Mesothelial cell of epicardium (in vitro differentiated cells): ENCODE measurements around the gene ADSS1. TPM values are rescaled to one million over a fixed set of nuclear protein-coding genes. Genes with fewer than 3 reads are reported as not detected.
A peak's percentile ranks its signal among the peaks of the same experiment; 100 is the strongest.

Source experiments
- DNase-seq, 2 experiments: peaks; one replicate each; pipeline ENCODE4 v3.0.0; 2021; ENCODE audit warnings: low spot score in 2 of 2; ENCODE audit not compliant: unreplicated experiment in 2 of 2
- H3K27ac Mint-ChIP-seq: 2 replicates; pipeline ENCODE4 v1.8.0; 2021; ENCODE audit warnings: mixed read lengths
- H3K27me3 Mint-ChIP-seq: 2 replicates; pipeline ENCODE4 v1.8.0; 2021; ENCODE audit warnings: low read depth, mixed read lengths
- H3K36me3 Mint-ChIP-seq: 2 replicates; pipeline ENCODE4 v1.8.0; 2021; ENCODE audit warnings: mixed read lengths
- H3K4me1 Mint-ChIP-seq: 2 replicates; pipeline ENCODE4 v1.8.0; 2021; ENCODE audit warnings: mixed read lengths
- H3K4me3 Mint-ChIP-seq: 2 replicates; pipeline ENCODE4 v1.8.0; 2021; ENCODE audit warnings: mild to moderate bottlenecking, moderate library complexity, mixed read lengths
- H3K9me3 Mint-ChIP-seq: 2 replicates; pipeline ENCODE4 v1.8.0; 2021; ENCODE audit warnings: mixed read lengths
- CTCF ChIP-seq: fragments of 200-600 bp; sonication (generic); IDR thresholded peaks from one replicate; pipeline ENCODE4 v1.5.0; 2021; ENCODE audit warnings: antibody characterized with exemption; ENCODE audit not compliant: unreplicated experiment
- total RNA-seq: library from RNA; stranded (reverse); gene quantifications from 3 replicates; pipeline ENCODE4 v1.2.1, GENCODE V29; 2021

ADSS1 gene
- total RNA-seq, 1 donor from 2014 or later, result 17.1 TPM

- Mint-ChIP-seq H3K27ac (peak overlapping the region; percentile 75), H3K36me3 (peaks cover 4% of the 10 kb centered on the region), H3K4me3 (no peak overlapping the region), H3K9me3 (no peaks in the 10 kb centered on the region), H3K4me1 (peaks cover 33% of the 10 kb centered on the region), H3K27me3 (no peaks in the 10 kb centered on the region)
- TF ChIP-seq CTCF, result no peak
- no peak for DNase-seq
Observed at GRCh38 chr14:104693482-104694431, 30.3 kb upstream of the ADSS1 start.

DNA sequence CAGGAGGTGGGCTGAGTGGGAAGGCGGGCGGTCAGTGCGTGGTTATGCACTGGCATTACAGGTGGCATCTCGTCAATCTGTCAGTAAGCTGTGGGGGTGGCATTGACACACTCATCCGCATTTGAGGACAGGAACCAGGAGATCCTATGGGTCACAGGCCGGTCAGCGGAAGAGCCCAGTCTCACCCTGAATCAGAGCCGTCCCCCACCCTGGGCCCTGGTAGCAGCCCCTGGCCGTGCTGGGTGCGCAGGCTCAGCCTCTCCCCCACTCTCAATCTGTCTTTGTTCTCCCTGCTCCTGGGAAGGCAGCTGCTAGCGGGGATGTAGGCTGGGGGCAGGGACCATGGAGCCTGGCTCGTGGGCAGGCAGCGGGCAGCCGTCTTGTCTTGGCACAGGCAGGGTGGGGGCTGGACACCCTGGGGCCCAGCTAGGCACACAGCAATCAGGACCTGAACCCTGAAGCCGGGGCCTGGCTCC is 29.5 kb upstream of the ADSS1 start:
- H3K9me3 Mint-ChIP-seq, result no peaks in the 10 kb centered on the region
- H3K36me3 Mint-ChIP-seq, result peaks cover 4% of the 10 kb centered on the region
- peaks cover 30% of the 10 kb centered on the region for H3K4me1 Mint-ChIP-seq
- no peak overlapping the region for H3K4me3 Mint-ChIP-seq
- no peaks in the 10 kb centered on the region for H3K27me3 Mint-ChIP-seq
- no peak for TF ChIP-seq CTCF
- H3K27ac Mint-ChIP-seq, result no peak overlapping the region
- no peak for DNase-seq

DNA sequence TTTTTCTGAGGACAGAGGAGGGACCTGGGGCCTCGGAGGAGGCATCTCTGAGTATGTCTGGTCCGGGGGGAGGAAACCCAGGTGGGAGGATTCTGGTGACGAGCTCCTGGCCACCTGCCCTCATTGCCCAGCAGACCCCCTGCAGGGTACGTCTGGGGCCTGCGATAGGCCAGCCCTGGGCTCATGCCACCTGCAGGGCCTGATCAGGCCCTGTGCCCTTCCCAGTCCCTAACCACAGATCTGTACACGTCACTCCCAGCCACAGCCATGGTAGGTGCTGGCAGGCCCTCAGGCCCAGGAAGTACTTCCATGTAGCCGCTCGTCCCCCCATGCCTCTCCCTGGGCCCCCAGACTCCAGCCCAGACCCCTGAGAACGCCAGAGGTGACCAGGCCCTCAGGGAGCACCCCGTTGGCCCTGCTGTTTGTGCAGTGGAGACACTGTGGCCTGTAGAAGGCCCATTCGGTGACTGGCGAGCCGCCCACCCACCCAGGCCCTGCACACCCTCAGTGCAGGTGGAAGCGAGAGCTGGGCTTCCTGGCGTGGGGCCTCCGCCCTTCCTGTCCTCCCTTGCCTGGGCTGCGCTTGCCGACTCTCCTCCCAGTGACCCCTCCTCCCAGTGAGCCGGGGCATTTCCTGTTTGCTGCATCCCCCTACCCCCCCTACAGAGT is 28.9 kb upstream of the ADSS1 start:
- Mint-ChIP-seq H3K4me1 (peaks cover 30% of the 10 kb centered on the region), H3K9me3 (no peaks in the 10 kb centered on the region), H3K27me3 (no peaks in the 10 kb centered on the region), H3K36me3 (peaks cover 4% of the 10 kb centered on the region), H3K4me3 (no peak overlapping the region), H3K27ac (peak overlapping the region; percentile 30)
- DNase-seq, result no peak
- TF ChIP-seq CTCF, result no peak

DNA sequence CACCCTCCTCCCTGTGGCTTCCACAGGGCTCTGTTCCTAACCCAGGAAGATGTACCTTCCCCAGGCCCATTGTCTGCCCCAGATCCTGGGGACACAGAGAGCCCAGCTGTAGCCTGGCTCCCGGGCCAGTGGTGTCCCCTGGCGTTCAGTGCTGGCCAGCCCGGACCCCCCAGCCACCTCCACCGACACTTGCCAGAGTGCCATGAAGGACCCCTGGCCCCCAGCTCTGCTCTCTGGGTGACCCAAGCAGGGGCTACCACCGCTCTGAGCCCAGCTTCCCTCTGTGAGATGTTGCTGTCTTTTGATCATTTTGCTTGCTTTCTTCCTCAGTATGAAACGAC is 28.4 kb upstream of the ADSS1 start:
- Mint-ChIP-seq H3K27me3 (no peaks in the 10 kb centered on the region), H3K4me3 (no peak overlapping the region), H3K4me1 (peaks cover 29% of the 10 kb centered on the region), H3K9me3 (no peaks in the 10 kb centered on the region), H3K27ac (peak overlapping the region; percentile 53), H3K36me3 (peaks cover 4% of the 10 kb centered on the region)
- TF ChIP-seq CTCF, result no peak
- no peak for DNase-seq

DNA sequence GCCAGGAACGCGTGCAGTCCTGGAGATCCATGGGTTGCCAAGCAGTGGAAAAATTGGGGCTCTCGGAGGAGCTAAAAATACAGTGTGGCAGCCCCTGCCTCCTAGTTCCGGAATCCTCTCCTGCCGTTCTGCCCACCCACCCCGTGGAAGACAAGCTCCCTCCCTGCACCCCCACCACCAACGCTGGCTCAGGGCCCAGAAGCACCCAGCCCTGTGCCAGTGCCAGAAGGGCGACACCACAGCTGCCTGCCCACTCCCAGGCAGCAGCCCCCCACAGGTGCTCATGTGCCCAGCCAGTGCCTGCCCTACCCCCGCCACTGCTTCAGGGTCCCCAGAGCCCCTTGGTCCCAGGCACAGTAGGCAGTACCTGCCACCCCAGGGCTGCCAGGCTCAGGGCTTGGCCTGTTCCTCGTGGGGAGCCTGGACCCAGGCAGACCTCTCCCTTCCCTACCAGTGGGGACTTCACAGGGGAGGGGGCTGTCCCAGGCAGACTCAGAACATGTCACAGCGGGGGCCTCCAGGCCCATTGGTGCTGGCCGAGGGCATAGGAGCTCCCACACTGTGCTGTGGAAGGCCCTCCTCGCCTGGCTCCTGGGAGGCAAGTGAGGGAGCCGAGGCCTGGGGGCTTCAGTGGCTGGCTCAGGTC is 27.2 kb upstream of the ADSS1 start:
- Mint-ChIP-seq H3K36me3 (peaks cover 4% of the 10 kb centered on the region), H3K27me3 (no peaks in the 10 kb centered on the region), H3K4me3 (no peak overlapping the region), H3K9me3 (no peaks in the 10 kb centered on the region), H3K27ac (no peak overlapping the region), H3K4me1 (peaks cover 20% of the 10 kb centered on the region)
- no peak for TF ChIP-seq CTCF
- no peak for DNase-seq
